ENCODE measurements around the gene SLC47A1.
"Not testable (repeated sequence)": the region's sequence is repeated elsewhere in the genome, so short reads cannot be mapped to it uniquely, and the experiment has no call there.

GRCh38 chr17:19509281-19509852 is 24.3 kb upstream of the SLC47A1 start:
- TF ChIP-seq POLR2A, POLR2AphosphoS5 (IDR thresholded peaks at IDR 0.05; ENCODE audit: low read depth, low read length): not testable (repeated sequence)
